ENCODE measurements around the gene EBF3.

The EBF3 gene

GRCh38 chr10:129964611-129965424 is 744 bp upstream of the EBF3 start:
- no peak for DNase-seq
- H3K4ac ChIP-seq (ENCODE audit: low read depth in 1 of 2, low read length in 2 of 2): no peak overlapping the region
- H3K4me3 ChIP-seq (ENCODE audit: insufficient read depth in 1 of 2, low read depth in 1 of 2, low read length in 2 of 2): peak overlapping the region; percentile 37 to 82
- H4K91ac ChIP-seq (ENCODE audit: low read length): peak overlapping the region; percentile 39
- H3K23ac ChIP-seq (ENCODE audit: low read length in 2 of 2): peak overlapping the region in 1 of 2 experiments; percentile 63
- H3K27ac ChIP-seq (ENCODE audit: low read length, poor library complexity, severe bottlenecking): no peak overlapping the region
- no peak overlapping the region for H2AFZ ChIP-seq (ENCODE audit: low read depth, low read length)
- H3K27me3 ChIP-seq (ENCODE audit: control insufficient read depth in 1 of 2, insufficient read depth in 1 of 2, low read length in 2 of 2): peaks cover 0 to 88% of the 10 kb centered on the region in 2 experiments
- H3K4me1 ChIP-seq (ENCODE audit: control insufficient read depth, insufficient read depth, low read depth, low read length): peaks cover 46% of the 10 kb centered on the region
- H2BK5ac ChIP-seq (ENCODE audit: low read depth, low read length, poor library complexity, severe bottlenecking): no peak overlapping the region
- peak overlapping the region; percentile 5 for H2BK120ac ChIP-seq (ENCODE audit: low read depth, low read length)
- H3K9ac ChIP-seq (ENCODE audit: low read length): peak overlapping the region; percentile 95
- 1% methylated on average over 77 of the region's 82 CpGs for WGBS
- H2BK12ac ChIP-seq (ENCODE audit: low read length in 2 of 2): no peak overlapping the region
- no peak overlapping the region for H2BK15ac ChIP-seq (ENCODE audit: low read depth, poor library complexity, severe bottlenecking)
- no peak overlapping the region for H3K18ac ChIP-seq (ENCODE audit: low read depth in 1 of 2, low read length in 2 of 2)
- H3K4me2 ChIP-seq (ENCODE audit: low read length, poor library complexity, severe bottlenecking): peak overlapping the region; percentile 70
- no peak overlapping the region for H4K8ac ChIP-seq (ENCODE audit: low read length)
- peaks cover 0 to 29% of the 10 kb centered on the region in 2 experiments for H3K36me3 ChIP-seq (ENCODE audit: control insufficient read depth in 1 of 2, insufficient read depth in 2 of 2, low read depth in 1 of 2, low read length in 2 of 2)
- no peaks in the 10 kb centered on the region for H3K79me1 ChIP-seq (replicated peaks; ENCODE audit: low read length, poor library complexity, severe bottlenecking)
- no peak overlapping the region for H3K14ac ChIP-seq (ENCODE audit: low read length in 2 of 2)
- H3K9me3 ChIP-seq (ENCODE audit: control insufficient read depth, low read length): no peaks in the 10 kb centered on the region
- no peak overlapping the region for H2AK5ac ChIP-seq (ENCODE audit: low read length, severe bottlenecking)

- no peak overlapping the region for H4K8ac ChIP-seq (ENCODE audit: low read length)
- peak overlapping the region; percentile 49 for H2BK120ac ChIP-seq (ENCODE audit: low read depth, low read length)
- H3K18ac ChIP-seq (ENCODE audit: low read depth in 1 of 2, low read length in 2 of 2): peak overlapping the region in 1 of 2 experiments; percentile 44
- H3K4ac ChIP-seq (ENCODE audit: low read depth in 1 of 2, low read length in 2 of 2): no peak overlapping the region
- H3K23ac ChIP-seq (ENCODE audit: low read length in 2 of 2): no peak overlapping the region
- H2AFZ ChIP-seq (ENCODE audit: low read depth, low read length): no peak overlapping the region
- no peak overlapping the region for H2BK5ac ChIP-seq (ENCODE audit: low read depth, low read length, poor library complexity, severe bottlenecking)
- H3K27me3 ChIP-seq (ENCODE audit: control insufficient read depth in 1 of 2, insufficient read depth in 1 of 2, low read length in 2 of 2): peaks cover 0 to 78% of the 10 kb centered on the region in 2 experiments
- H3K14ac ChIP-seq (ENCODE audit: low read length in 2 of 2): no peak overlapping the region
- no peaks in the 10 kb centered on the region for H3K79me1 ChIP-seq (replicated peaks; ENCODE audit: low read length, poor library complexity, severe bottlenecking)
- H4K91ac ChIP-seq (ENCODE audit: low read length): no peak overlapping the region
- H2BK12ac ChIP-seq (ENCODE audit: low read length in 2 of 2): no peak overlapping the region
- WGBS: under 1% methylated on average over 55 of the region's 79 CpGs
- DNase-seq: peak; percentile 72
- H3K27ac ChIP-seq (ENCODE audit: low read length, poor library complexity, severe bottlenecking): no peak overlapping the region
- H2BK15ac ChIP-seq (ENCODE audit: low read depth, poor library complexity, severe bottlenecking): peak overlapping the region; percentile 12
- H3K36me3 ChIP-seq (ENCODE audit: control insufficient read depth in 1 of 2, insufficient read depth in 2 of 2, low read depth in 1 of 2, low read length in 2 of 2): peaks cover 0 to 35% of the 10 kb centered on the region in 2 experiments
- H2AK5ac ChIP-seq (ENCODE audit: low read length, severe bottlenecking): no peak overlapping the region
- peak overlapping the region; percentile 57 to 87 for H3K4me3 ChIP-seq (ENCODE audit: insufficient read depth in 1 of 2, low read depth in 1 of 2, low read length in 2 of 2)
- H3K9me3 ChIP-seq (ENCODE audit: control insufficient read depth, low read length): no peaks in the 10 kb centered on the region
- peak overlapping the region; percentile 98 for H3K9ac ChIP-seq (ENCODE audit: low read length)
- peaks cover 52% of the 10 kb centered on the region for H3K4me1 ChIP-seq (ENCODE audit: control insufficient read depth, insufficient read depth, low read depth, low read length)
- peak overlapping the region; percentile 82 for H3K4me2 ChIP-seq (ENCODE audit: low read length, poor library complexity, severe bottlenecking)
Observed at GRCh38 chr10:129962872-129963640, 1.0 kb downstream of the EBF3 start.

GRCh38 chr10:129962031-129962871 is 1.8 kb downstream of the EBF3 start:
- Histone ChIP-seq H2BK5ac (ENCODE audit: low read depth, low read length, poor library complexity, severe bottlenecking) (no peak overlapping the region), H3K18ac (ENCODE audit: low read depth in 1 of 2, low read length in 2 of 2) (no peak overlapping the region), H2BK120ac (ENCODE audit: low read depth, low read length) (no peak overlapping the region), H3K9me3 (ENCODE audit: control insufficient read depth, low read length) (no peaks in the 10 kb centered on the region), H2BK12ac (ENCODE audit: low read length in 2 of 2) (no peak overlapping the region), H2AFZ (ENCODE audit: low read depth, low read length) (no peak overlapping the region), H3K23ac (ENCODE audit: low read length in 2 of 2) (no peak overlapping the region), H3K27me3 (ENCODE audit: control insufficient read depth in 1 of 2, insufficient read depth in 1 of 2, low read length in 2 of 2) (peaks cover 0 to 75% of the 10 kb centered on the region in 2 experiments), H3K9ac (ENCODE audit: low read length) (peak overlapping the region; percentile 98), H3K14ac (ENCODE audit: low read length in 2 of 2) (no peak overlapping the region), H3K4ac (ENCODE audit: low read depth in 1 of 2, low read length in 2 of 2) (no peak overlapping the region), H4K91ac (ENCODE audit: low read length) (no peak overlapping the region), H4K8ac (ENCODE audit: low read length) (no peak overlapping the region), H3K79me1 (replicated peaks; ENCODE audit: low read length, poor library complexity, severe bottlenecking) (no peaks in the 10 kb centered on the region), H3K27ac (ENCODE audit: low read length, poor library complexity, severe bottlenecking) (no peak overlapping the region), H3K4me2 (ENCODE audit: low read length, poor library complexity, severe bottlenecking) (peak overlapping the region; percentile 82), H2AK5ac (ENCODE audit: low read length, severe bottlenecking) (no peak overlapping the region), H3K4me1 (ENCODE audit: control insufficient read depth, insufficient read depth, low read depth, low read length) (peaks cover 50% of the 10 kb centered on the region), H3K4me3 (ENCODE audit: insufficient read depth in 1 of 2, low read depth in 1 of 2, low read length in 2 of 2) (peak overlapping the region in 1 of 2 experiments; percentile 87), H2BK15ac (ENCODE audit: low read depth, poor library complexity, severe bottlenecking) (no peak overlapping the region), H3K36me3 (ENCODE audit: control insufficient read depth in 1 of 2, insufficient read depth in 2 of 2, low read depth in 1 of 2, low read length in 2 of 2) (peaks cover 0 to 43% of the 10 kb centered on the region in 2 experiments)
- 16% methylated on average over 14 of the region's 18 CpGs for WGBS
- DNase-seq: no peak
